HepG2 (cell line): Measurements from ENCODE around the gene TUBB4B. TPM values are rescaled to one million over a fixed set of nuclear protein-coding genes. Genes with fewer than 3 reads are reported as not detected.

Experiments
- ARID5B ChIP-seq: IDR thresholded peaks from 2 replicates; pipeline ENCODE4 v1.4.0; 2020; ENCODE audit warnings: mild to moderate bottlenecking, missing genetic modification reagents
- KLF16 ChIP-seq, 2 experiments: sonication (generic) in 1 of 2; formaldehyde crosslinking in 1 of 2; IDR thresholded peaks; 2 replicates each; pipeline versions ENCODE4 v1.6.1 to v1.8.0; 2016 to 2023; ENCODE audit warnings: missing genetic modification reagents in 2 of 2, missing compliant biosample characterization in 1 of 2
- MATR3 ChIP-seq: sonication (generic); formaldehyde crosslinking; IDR thresholded peaks from 2 replicates; pipeline ENCODE4 v1.4.0; 2020; ENCODE audit warnings: missing genetic modification reagents
- MEIS1 ChIP-seq: sonication (generic); formaldehyde crosslinking; IDR thresholded peaks from 2 replicates; pipeline ENCODE4 v1.9.0; 2021; ENCODE audit warnings: mild to moderate bottlenecking, missing genetic modification reagents, moderate library complexity, borderline replicate concordance
- MTERF4 ChIP-seq: sonication (generic); formaldehyde crosslinking; IDR thresholded peaks from 2 replicates; pipeline ENCODE4 v1.8.0; 2023; ENCODE audit warnings: mild to moderate bottlenecking, missing genetic modification reagents
- NR2F2 ChIP-seq: IDR thresholded peaks from 2 replicates; pipeline ENCODE4 v1.6.1; 2012; ENCODE audit warnings: low read depth, inconsistent platforms, borderline replicate concordance
- RAD21 ChIP-seq: fragments of 450-650 bp; formaldehyde crosslinking; IDR thresholded peaks from 2 replicates; pipeline ENCODE4 v1.5.0; 2020; ENCODE audit warnings: mild to moderate bottlenecking
- SIN3B ChIP-seq: fragments of 150-350 bp; IDR thresholded peaks from 2 replicates; pipeline ENCODE4 v1.6.1; 2014; ENCODE audit warnings: low read length
- SKI ChIP-seq: fragments of 450-650 bp; IDR thresholded peaks from one replicate; pipeline ENCODE4 v1.6.1; 2018; ENCODE audit warnings: mild to moderate bottlenecking; ENCODE audit not compliant: partially characterized antibody
- TGIF2 ChIP-seq: IDR thresholded peaks from 2 replicates; pipeline ENCODE4 v1.6.1; 2016; ENCODE audit warnings: control low read depth, missing compliant biosample characterization
- TMF1 ChIP-seq: sonication (generic); formaldehyde crosslinking; IDR thresholded peaks from 2 replicates; pipeline ENCODE4 v1.8.1; 2022; ENCODE audit warnings: low read depth, missing genetic modification reagents
- ZBTB2 ChIP-seq: sonication (generic); formaldehyde crosslinking; IDR thresholded peaks from 2 replicates; pipeline ENCODE4 v1.8.0; 2022; ENCODE audit warnings: low read depth, missing genetic modification reagents
- ZBTB46 ChIP-seq: sonication (generic); formaldehyde crosslinking; IDR thresholded peaks from 2 replicates; pipeline ENCODE4 v1.4.0; 2020; ENCODE audit warnings: mild to moderate bottlenecking, missing genetic modification reagents, borderline replicate concordance
- ZBTB8A ChIP-seq: sonication (generic); formaldehyde crosslinking; IDR thresholded peaks from 2 replicates; pipeline ENCODE4 v1.4.0; 2020; ENCODE audit warnings: mild to moderate bottlenecking, low read depth, missing genetic modification reagents, borderline replicate concordance
- ZMYM2 ChIP-seq: sonication (generic); formaldehyde crosslinking; IDR thresholded peaks from 2 replicates; pipeline ENCODE4 v1.8.0; 2022; ENCODE audit warnings: mild to moderate bottlenecking, missing genetic modification reagents
- ZNF17 ChIP-seq: sonication (generic); formaldehyde crosslinking; IDR thresholded peaks from 2 replicates; pipeline ENCODE4 v1.5.0; 2020; ENCODE audit warnings: mild to moderate bottlenecking, missing genetic modification reagents
- ZNF296 ChIP-seq: sonication (generic); formaldehyde crosslinking; conservative IDR thresholded peaks from 2 replicates; pipeline ENCODE4 v1.5.0; 2020; ENCODE audit warnings: mild to moderate bottlenecking, missing genetic modification reagents
- ZNF382 ChIP-seq: sonication (generic); formaldehyde crosslinking; IDR thresholded peaks from 2 replicates; pipeline ENCODE4 v1.5.0; 2020; ENCODE audit warnings: missing genetic modification reagents, mild to moderate bottlenecking, borderline replicate concordance
- ZNF580 ChIP-seq: IDR thresholded peaks from 2 replicates; pipeline ENCODE4 v1.6.1; 2016; ENCODE audit warnings: low read depth, borderline replicate concordance
- ZNF777 ChIP-seq: sonication (generic); formaldehyde crosslinking; IDR thresholded peaks from 2 replicates; pipeline ENCODE4 v1.4.0; 2020; ENCODE audit warnings: missing genetic modification reagents
- polyA plus RNA-seq, 8 experiments: library from polyadenylated mRNA; depleted of rRNA in 3 of 8; stranded (reverse) in 7 of 8; unstranded in 1 of 8; fragments of >200 nt; fragmentation: Illumina TruSeq in 4 of 8; extraction: Trizol in 4 of 8; gene quantifications; 2 replicates each; pipeline versions ENCODE4 v1.2.1 to v1.2.3, GENCODE V29; 2011 to 2016; ENCODE audit warnings: low read depth in 4 of 8, missing spikeins in 1 of 8, mixed read lengths in 1 of 8; ENCODE audit not compliant: insufficient read depth in 1 of 8
- total RNA-seq, 5 experiments: library from RNA; depleted of rRNA; stranded (reverse); fragments of >200 nt; fragmentation: Illumina TruSeq; extraction: Trizol; gene quantifications; 2 replicates each; pipeline ENCODE4 v1.2.3, GENCODE V29; 2016; ENCODE audit warnings: low read depth in 1 of 5

TUBB4B gene
- total and polyA plus RNA-seq, 2 of the 13 experiments (the other 11 are each of a cell fraction or from before 2014, with no cell fraction given): 182 to 412 TPM

- TF ChIP-seq SIN3B (no peak), ZBTB2 (CRISPR knock-in tag) (peak; percentile 61; the same call in 1 of the 2 replicates), ZBTB46 (CRISPR knock-in tag) (no peak), KLF16 (CRISPR knock-in tag; IDR thresholded peaks at IDR 0.05) (peak in 1 of 2 experiments; percentile 92; a peak in 2 of 4 replicates), TMF1 (CRISPR knock-in tag) (no peak), MEIS1 (CRISPR knock-in tag) (0 out of 2 replicates have a peak, but pooled peaks have one; percentile 40), ZNF580 (CRISPR knock-in tag) (no peak), MTERF4 (CRISPR knock-in tag) (0 out of 2 replicates have a peak, but pooled peaks have one; percentile 4), ZNF777 (CRISPR knock-in tag) (peak; percentile 51; the same call in 1 of the 2 replicates), ZNF17 (CRISPR knock-in tag) (no peak), NR2F2 (no peak), TGIF2 (CRISPR knock-in tag) (no peak; the same call in none of the 2 replicates), ZBTB8A (no peak), ZMYM2 (peak; percentile 30; the same call in 1 of the 2 replicates), MATR3 (CRISPR knock-in tag) (no peak), ZNF296 (CRISPR knock-in tag) (no peak), ARID5B (CRISPR knock-in tag) (no peak; the same call in 1 of the 2 replicates), ZNF382 (CRISPR knock-in tag) (no peak), RAD21 (peak; percentile 94), SKI (peak; percentile 86)
Observed at GRCh38 chr9:137236238-137236935, 4.7 kb upstream of the TUBB4B start (continued).
